Measurements from ENCODE around the gene E2F3.

DNA sequence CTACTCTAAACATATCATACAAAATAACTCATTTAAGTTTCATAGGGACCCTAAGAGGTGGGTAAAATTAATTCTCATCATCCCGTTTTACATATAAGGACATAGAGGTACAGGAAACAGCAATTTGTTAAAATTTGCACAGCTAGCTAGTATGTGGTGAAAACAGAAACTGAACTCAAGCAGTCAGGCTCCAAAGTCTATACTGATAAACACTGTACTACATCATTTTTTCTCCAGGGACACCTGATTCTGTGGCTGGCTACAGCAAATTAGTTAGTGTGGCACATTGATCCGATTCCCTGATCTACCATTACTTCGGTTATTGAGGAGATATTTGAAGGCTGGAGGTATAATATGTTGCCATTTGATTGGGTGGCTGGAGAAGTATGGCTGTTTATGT is 36.2 kb upstream of the E2F3 start:
- TF ChIP-seq, protein P1, sequence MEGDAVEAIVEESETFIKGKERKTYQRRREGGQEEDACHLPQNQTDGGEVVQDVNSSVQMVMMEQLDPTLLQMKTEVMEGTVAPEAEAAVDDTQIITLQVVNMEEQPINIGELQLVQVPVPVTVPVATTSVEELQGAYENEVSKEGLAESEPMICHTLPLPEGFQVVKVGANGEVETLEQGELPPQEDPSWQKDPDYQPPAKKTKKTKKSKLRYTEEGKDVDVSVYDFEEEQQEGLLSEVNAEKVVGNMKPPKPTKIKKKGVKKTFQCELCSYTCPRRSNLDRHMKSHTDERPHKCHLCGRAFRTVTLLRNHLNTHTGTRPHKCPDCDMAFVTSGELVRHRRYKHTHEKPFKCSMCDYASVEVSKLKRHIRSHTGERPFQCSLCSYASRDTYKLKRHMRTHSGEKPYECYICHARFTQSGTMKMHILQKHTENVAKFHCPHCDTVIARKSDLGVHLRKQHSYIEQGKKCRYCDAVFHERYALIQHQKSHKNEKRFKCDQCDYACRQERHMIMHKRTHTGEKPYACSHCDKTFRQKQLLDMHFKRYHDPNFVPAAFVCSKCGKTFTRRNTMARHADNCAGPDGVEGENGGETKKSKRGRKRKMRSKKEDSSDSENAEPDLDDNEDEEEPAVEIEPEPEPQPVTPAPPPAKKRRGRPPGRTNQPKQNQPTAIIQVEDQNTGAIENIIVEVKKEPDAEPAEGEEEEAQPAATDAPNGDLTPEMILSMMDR (IDR thresholded peaks at IDR 0.05): no peak
- no peak for TF ChIP-seq POLR2A (IDR thresholded peaks at IDR 0.05)
